T-cell (primary cell): ENCODE data around the gene C1R. TPM values are rescaled to one million over a fixed set of nuclear protein-coding genes. Genes with fewer than 3 reads are reported as not detected.
"Not testable (repeated sequence)": the region's sequence is repeated elsewhere in the genome, so short reads cannot be mapped to it uniquely, and the experiment has no call there.

Source experiments
- ATAC-seq, 4 experiments: fragments of 200-7000 bp in 3 of 4; fragments of 150-1000 bp in 1 of 4; cut with Tn5 transposase; replicated peaks in 1 of 4; 1 replicate in 3 of 4; 2 replicates in 1 of 4; pipeline ENCODE4 v1.10.0; 2021; ENCODE audit warnings: moderate library complexity in 3 of 4, mild to moderate bottlenecking in 2 of 4, moderate number of reproducible peaks in 1 of 4
- CTCF ChIA-PET, 2 donors: fragments of 300-600 bp; sonication (Branson Sonifier 250); formaldehyde crosslinking; loops; one replicate each; lab custom pipeline; 2022; ENCODE audit warnings: antibody characterized with exemption in 2 of 2; lab: Charles Lee
- POLR2A ChIA-PET, 2 donors: fragments of 300-600 bp; sonication (Branson Sonifier 250); formaldehyde crosslinking; loops; one replicate each; lab custom pipeline; 2022; ENCODE audit warnings: antibody characterized with exemption in 2 of 2; lab: Charles Lee
- DNase-seq, 35 experiments: peaks; one replicate each; pipeline versions ENCODE4 v3.0.0 to v3.0.0-alpha.2; 2013 to 2023
- H3K27ac ChIP-seq: one replicate; pipeline ENCODE4 v1.5.1; 2013; ENCODE audit warnings: low read length
- H3K27me3 ChIP-seq, 2 experiments: replicated peaks in 1 of 2; 1 replicate in 1 of 2; 2 replicates in 1 of 2; pipeline versions ENCODE4 v1.6.1 to v1.7.0; 2013; ENCODE audit warnings: low read length in 1 of 2, mixed read lengths in 1 of 2; ENCODE audit not compliant: control insufficient read depth in 2 of 2, insufficient read depth in 2 of 2; ENCODE audit errors: extremely low read depth in 1 of 2
- H3K36me3 ChIP-seq, 2 donors: 1 replicate in 1 of 2; 2 replicates in 1 of 2; pipeline versions ENCODE4 v1.6.1 to v1.7.0; 2013; ENCODE audit warnings: low read length in 1 of 2; ENCODE audit not compliant: control insufficient read depth in 2 of 2, insufficient read depth in 1 of 2; ENCODE audit errors: extremely low read depth in 1 of 2
- H3K4me1 ChIP-seq, 2 experiments: 1 replicate in 1 of 2; 2 replicates in 1 of 2; pipeline versions ENCODE4 v1.6.1 to v1.7.0; 2013; ENCODE audit warnings: low read length in 2 of 2, mixed read lengths in 1 of 2; ENCODE audit not compliant: insufficient read depth in 2 of 2, control insufficient read depth in 1 of 2; ENCODE audit errors: extremely low read depth in 1 of 2
- H3K4me3 ChIP-seq, 2 donors: 1 replicate in 1 of 2; 2 replicates in 1 of 2; pipeline versions ENCODE4 v1.5.1 to v1.7.0; 2013; ENCODE audit warnings: mild to moderate bottlenecking in 2 of 2, low read length in 1 of 2, moderate library complexity in 1 of 2; ENCODE audit not compliant: control insufficient read depth in 1 of 2; ENCODE audit errors: extremely low read depth in 1 of 2
- H3K9me3 ChIP-seq: 2 replicates; pipeline ENCODE4 v1.7.0; 2013
- H3K27ac Mint-ChIP-seq, 2 donors: one replicate each; pipeline ENCODE4 v1.8.0; 2020 to 2021; ENCODE audit warnings: mild to moderate bottlenecking in 2 of 2, mixed read lengths in 2 of 2
- H3K27me3 Mint-ChIP-seq, 2 donors: one replicate each; pipeline ENCODE4 v1.8.0; 2021 to 2022; ENCODE audit warnings: mixed read lengths in 2 of 2
- H3K36me3 Mint-ChIP-seq: one replicate; pipeline ENCODE4 v1.8.0; 2021; ENCODE audit warnings: mixed read lengths
- H3K4me1 Mint-ChIP-seq, 3 donors: one replicate each; pipeline ENCODE4 v1.8.0; 2020 to 2022; ENCODE audit warnings: mixed read lengths in 3 of 3, mild to moderate bottlenecking in 1 of 3
- H3K4me3 Mint-ChIP-seq, 3 donors: one replicate each; pipeline ENCODE4 v1.8.0; 2020 to 2022; ENCODE audit warnings: mild to moderate bottlenecking in 3 of 3, mixed read lengths in 3 of 3, moderate library complexity in 3 of 3
- H3K9me3 Mint-ChIP-seq, 3 donors: one replicate each; pipeline ENCODE4 v1.8.0; 2020 to 2022; ENCODE audit warnings: mixed read lengths in 3 of 3
- WGBS: methylation state at CpG from one replicate; pipeline ENCODE4 v1.1.5; 2013; ENCODE audit warnings: missing lambda C conversion rate; ENCODE audit not compliant: insufficient coverage; 5-methylcytosine and 5-hydroxymethylcytosine counted together
- total RNA-seq, 35 experiments: library from RNA in 6 of 35; stranded (reverse) in 6 of 35; fragments of 120-200 nt in 1 of 35; gene quantifications; one replicate each; pipeline versions ENCODE4 v1.2.1 to v1.2.4 and lab custom pipeline; 2013 to 2026

Gene C1R
- total RNA-seq, 5 donors from 2014 or later (not counting 1 experiment from before 2014, with no cell fraction given) = 2.2 to 5.9 (median 3.6) TPM

GRCh38 chr12:7108796-7109571 lies 16.7 kb upstream of the C1R start, which contains the start of gene C1RL:
C1RL (minus strand) TSS chr12:7109214; CDS start chr12:7109180, 34 bp downstream.
- DNase-seq (peak in 34 of 35 experiments; percentile 24 to 82 (median 66)), ATAC-seq (peak; percentile 24 to 53 (median 36))
- H3K4me1 Mint-ChIP-seq = peaks cover 43 to 49% (median 47%) of the 10 kb centered on the region in 3 donors
- ChIA-PET POLR2A (interaction anchor here in 1 of 2 donors (0.6 kb wide), 1 partner anchor 30 kb away, joined by 8 read pairs; no protein-coding TSS in a partner anchor), CTCF (interaction anchor here (0.6 to 2.4 kb wide), 15 partner anchors 10 to 827 kb away, joined by 3 to 11 read pairs (median 4); partner anchors contain the start of genes C12orf57 (in 1 of the 2), CDCA3 (in 1 of the 2), LRRC23 (in 1 of the 2) and RNU7-1 (in 1 of the 2))
- no peaks in the 10 kb centered on the region for H3K27me3 Mint-ChIP-seq
- 0% methylated on average over 6 of the region's 23 CpGs for WGBS
- Histone ChIP-seq H3K27me3 (no peaks in the 10 kb centered on the region), H3K36me3 (peaks cover 5% of the 10 kb centered on the region in 2 donors), H3K4me1 (peaks cover 8 to 33% of the 10 kb centered on the region in 2 experiments), H3K27ac (peak within 1 kb of the TSS; percentile 75), H3K4me3 (peak within 1 kb of the TSS; percentile 77 to 88), H3K9me3 (no peaks in the 10 kb centered on the region)
- H3K9me3 Mint-ChIP-seq = peaks cover 10 to 15% (median 11%) of the 10 kb centered on the region in 3 donors
- H3K36me3 Mint-ChIP-seq = peaks cover 25% of the 10 kb centered on the region
- peak within 1 kb of the TSS; percentile 96 for H3K27ac Mint-ChIP-seq
- H3K4me3 Mint-ChIP-seq = peak within 1 kb of the TSS; percentile 89 to 93 (median 89)

GRCh38 chr12:7108003-7108795 lies 16.0 kb upstream of the C1R start:
- H3K27ac Mint-ChIP-seq = peak overlapping the region; percentile 96
- peaks cover 10 to 15% (median 11%) of the 10 kb centered on the region in 3 donors for H3K9me3 Mint-ChIP-seq
- Histone ChIP-seq H3K36me3 (peaks cover 5 to 7% of the 10 kb centered on the region in 2 donors), H3K27ac (peak overlapping the region; percentile 75), H3K27me3 (no peaks in the 10 kb centered on the region), H3K9me3 (no peaks in the 10 kb centered on the region), H3K4me3 (peak overlapping the region; percentile 77 to 88), H3K4me1 (peaks cover 8 to 28% of the 10 kb centered on the region in 2 experiments)
- DNase-seq (peak; percentile 22 to 81 (median 61)), ATAC-seq (peak; percentile 92 to 98 (median 96))
- ChIA-PET CTCF (interaction anchor here (0.5 to 2.4 kb wide), 19 partner anchors 9 to 828 kb away, joined by 3 to 15 read pairs (median 4); partner anchors contain the start of genes C12orf57 (in 1 of the 2), LRRC23 (in 1 of the 2), RNU7-1 (in 1 of the 2) and SLC2A3 (in 1 of the 2)), POLR2A (interaction anchor here (0.6 to 1.1 kb wide), 3 partner anchors 29 to 493 kb away, joined by 3 to 10 read pairs (median 8); partner anchors contain the start of genes C12orf57 (in 1 of the 2) and RNU7-1 (in 1 of the 2))
- peak overlapping the region; percentile 89 to 93 (median 89) for H3K4me3 Mint-ChIP-seq
- peaks cover 45 to 53% (median 50%) of the 10 kb centered on the region in 3 donors for H3K4me1 Mint-ChIP-seq
- WGBS = 8% methylated on average over 10 of the region's 30 CpGs
- H3K27me3 Mint-ChIP-seq = no peaks in the 10 kb centered on the region
- H3K36me3 Mint-ChIP-seq = peaks cover 26% of the 10 kb centered on the region

GRCh38 chr12:7107636-7108002 lies 15.4 kb upstream of the C1R start:
- WGBS = no CpG with 5 or more reads among the region's 3 CpGs
- H3K9me3 ChIP-seq = no peaks in the 10 kb centered on the region
- Mint-ChIP-seq H3K27ac (peak overlapping the region; percentile 96), H3K4me1 (peaks cover 48 to 56% (median 51%) of the 10 kb centered on the region in 3 donors), H3K36me3 (peaks cover 26% of the 10 kb centered on the region), H3K9me3 (peaks cover 10 to 15% (median 11%) of the 10 kb centered on the region in 3 donors), H3K27me3 (no peaks in the 10 kb centered on the region), H3K4me3 (peak overlapping the region; percentile 89 to 93 (median 89))
- DNase-seq (peak in 1 of 35 experiments; percentile 18), ATAC-seq (peak in 1 of 4 experiments; percentile 1)
- peak overlapping the region; percentile 77 to 88 for H3K4me3 ChIP-seq
- POLR2A ChIA-PET = interaction anchor here in 1 of 2 donors (0.6 to 1.1 kb wide), 2 partner anchors 9 to 164 kb away, joined by 3 to 4 read pairs; partner anchors contain the start of genes C12orf57 and RNU7-1
- CTCF ChIA-PET = interaction anchor here (0.6 to 2.4 kb wide), 16 partner anchors 9 to 256 kb away, joined by 3 to 15 read pairs (median 3); partner anchors contain the start of genes C12orf57 (in 1 of the 2), C1R (in 1 of the 2), RNU7-1 (in 1 of the 2) and SPSB2 (in 1 of the 2)
- H3K36me3 ChIP-seq = peaks cover 5 to 7% of the 10 kb centered on the region in 2 donors
- peak overlapping the region; percentile 75 for H3K27ac ChIP-seq
- no peaks in the 10 kb centered on the region for H3K27me3 ChIP-seq
- peaks cover 6 to 27% of the 10 kb centered on the region in 2 experiments for H3K4me1 ChIP-seq

GRCh38 chr12:7107181-7107580 lies 14.9 kb upstream of the C1R start:
- not testable (repeated sequence) for H3K27me3 Mint-ChIP-seq, DNase-seq, H3K27ac ChIP-seq, H3K4me3 ChIP-seq, ATAC-seq, H3K9me3 ChIP-seq, H3K36me3 ChIP-seq, H3K27me3 ChIP-seq
- peaks cover 52 to 61% (median 56%) of the 10 kb centered on the region in 3 donors for H3K4me1 Mint-ChIP-seq
- ChIA-PET POLR2A (interaction anchor here in 1 of 2 donors (0.6 to 1.1 kb wide), 3 partner anchors 8 to 215 kb away, joined by 3 to 4 read pairs (median 3); partner anchors contain the start of genes C12orf57 and RNU7-1), CTCF (interaction anchor here (0.6 to 2.4 kb wide), 11 partner anchors 15 to 575 kb away, joined by 3 to 15 read pairs (median 4); partner anchors contain the start of genes C12orf57 (in 1 of the 2), C1R (in 1 of the 2), RNU7-1 (in 1 of the 2) and SPSB2 (in 1 of the 2))
- WGBS = no CpG with 5 or more reads among the region's 5 CpGs
- H3K27ac Mint-ChIP-seq = peak overlapping the region; percentile 48 to 61
- peaks cover 28% of the 10 kb centered on the region for H3K36me3 Mint-ChIP-seq
- H3K4me3 Mint-ChIP-seq = peak overlapping the region; percentile 24 to 51 (median 42)
- peaks cover 10 to 15% (median 11%) of the 10 kb centered on the region in 3 donors for H3K9me3 Mint-ChIP-seq
- H3K4me1 ChIP-seq = peaks cover 6 to 27% of the 10 kb centered on the region in 2 experiments

- Mint-ChIP-seq H3K4me1 (peaks cover 52 to 63% (median 58%) of the 10 kb centered on the region in 3 donors), H3K36me3 (peaks cover 35% of the 10 kb centered on the region), H3K27ac (peak overlapping the region; percentile 49 to 84), H3K4me3 (peak overlapping the region in 2 of 3 donors; percentile 17 to 42), H3K9me3 (peaks cover 10 to 15% (median 11%) of the 10 kb centered on the region in 3 donors), H3K27me3 (no peaks in the 10 kb centered on the region)
- ChIA-PET POLR2A (no interaction called here), CTCF (interaction anchor here in 1 of 2 donors (1.0 kb wide), 1 partner anchor 236 kb away, joined by 3 read pairs; no protein-coding TSS in a partner anchor)
- H3K27me3 ChIP-seq = no peaks in the 10 kb centered on the region
- no CpG with 5 or more reads among the region's 1 CpG for WGBS
- no peaks in the 10 kb centered on the region for H3K9me3 ChIP-seq
- H3K4me1 ChIP-seq = peaks cover 6 to 27% of the 10 kb centered on the region in 2 experiments
- H3K4me3 ChIP-seq = no peak overlapping the region
- DNase-seq (no peak), ATAC-seq (no peak)
- peaks cover 9 to 17% of the 10 kb centered on the region in 2 donors for H3K36me3 ChIP-seq
- no peak overlapping the region for H3K27ac ChIP-seq
These were observed 13.8 kb upstream of the C1R start for GRCh38 chr12:7106082-7106481.
